HEK293 (cell line): ENCODE data around the gene CDON.

Source experiments
- CTCF ChIA-PET: fragments of 350-600 bp; formaldehyde crosslinking; extraction: SDS; loops from one replicate; lab custom pipeline; 2021; ENCODE audit warnings: antibody characterized with exemption; lab: Yijun Ruan, JAX
- POLR2A ChIA-PET: fragments of 300-600 bp; formaldehyde crosslinking; extraction: SDS; loops from one replicate; lab custom pipeline; 2020; ENCODE audit warnings: antibody characterized with exemption, inconsistent platforms; lab: Yijun Ruan, JAX
- H3K27ac ChIP-seq: fragments of 200-500 bp; sonication (Bioruptor generic); 2 replicates; pipeline ENCODE4 v1.5.1; 2014; ENCODE audit warnings: low read depth, low read length, control low read depth, inconsistent platforms; ENCODE audit errors: extremely low read depth
- H3K36me3 ChIP-seq, 2 experiments: fragments of 200-500 bp in 1 of 2; sonication (Bioruptor generic) in 1 of 2; 1 replicate in 1 of 2; 2 replicates in 1 of 2; pipeline ENCODE4 v1.5.1; 2014 to 2017; ENCODE audit warnings: inconsistent platforms in 2 of 2, low read length in 2 of 2; ENCODE audit not compliant: control insufficient read depth in 2 of 2, insufficient read depth in 1 of 2
- H3K4me1 ChIP-seq: fragments of 200-500 bp; sonication (Bioruptor generic); 2 replicates; pipeline ENCODE4 v1.5.1; 2014; ENCODE audit warnings: mild to moderate bottlenecking, low read length, inconsistent platforms; ENCODE audit not compliant: control insufficient read depth, insufficient read depth
- H3K4me3 ChIP-seq: 2 replicates; pipeline ENCODE4 v1.5.1; 2011; ENCODE audit warnings: low read depth, mild to moderate bottlenecking, control low read depth, low read length, moderate library complexity
- H3K9me3 ChIP-seq: fragments of 200-500 bp; sonication (Bioruptor generic); 2 replicates; pipeline ENCODE4 v1.5.1; 2014; ENCODE audit warnings: low read depth, low read length, inconsistent platforms; ENCODE audit not compliant: control insufficient read depth, insufficient read depth
- AEBP2 ChIP-seq: fragments of 450-650 bp; formaldehyde crosslinking; IDR thresholded peaks from 2 replicates; pipeline ENCODE4 v1.5.1; 2016; ENCODE audit warnings: missing biosample characterization, missing genetic modification characterization, borderline replicate concordance
- ATF2 ChIP-seq: fragments of 450-650 bp; formaldehyde crosslinking; IDR thresholded peaks from 2 replicates; pipeline ENCODE4 v1.5.1; 2016; ENCODE audit warnings: missing biosample characterization, missing genetic modification characterization, low read depth
- MEIS1 ChIP-seq: sonication (generic); formaldehyde crosslinking; IDR thresholded peaks from 2 replicates; pipeline ENCODE4 v1.8.1; 2022; ENCODE audit warnings: missing genetic modification reagents, mild to moderate bottlenecking, borderline replicate concordance
- OSR2 ChIP-seq: fragments of 450-650 bp; formaldehyde crosslinking; IDR thresholded peaks from 2 replicates; pipeline ENCODE4 v1.5.1; 2016; ENCODE audit warnings: missing biosample characterization, missing genetic modification characterization
- TRIM28 ChIP-seq: IDR thresholded peaks from 2 replicates; pipeline ENCODE4 v1.6.1; 2011; ENCODE audit warnings: low read length, control low read depth, borderline replicate concordance
- WT1 ChIP-seq: fragments of 450-650 bp; formaldehyde crosslinking; IDR thresholded peaks from 2 replicates; pipeline ENCODE4 v1.5.1; 2016; ENCODE audit warnings: missing biosample characterization, missing genetic modification characterization
- YY1 ChIP-seq: fragments of 450-650 bp; formaldehyde crosslinking; IDR thresholded peaks from 2 replicates; pipeline ENCODE4 v1.5.1; 2018; ENCODE audit warnings: missing biosample characterization, missing genetic modification characterization
- YY2 ChIP-seq: fragments of 450-650 bp; formaldehyde crosslinking; IDR thresholded peaks from 2 replicates; pipeline ENCODE4 v1.5.1; 2016; ENCODE audit warnings: missing biosample characterization, missing genetic modification characterization
- ZBTB20 ChIP-seq: fragments of 450-650 bp; formaldehyde crosslinking; IDR thresholded peaks from 2 replicates; pipeline ENCODE4 v1.5.1; 2016; ENCODE audit warnings: missing biosample characterization, missing genetic modification characterization
- ZBTB7A ChIP-seq: fragments of 450-650 bp; formaldehyde crosslinking; IDR thresholded peaks from 2 replicates; pipeline ENCODE4 v1.5.1; 2016; ENCODE audit warnings: low read depth, missing biosample characterization, missing genetic modification characterization
- ZFP3 ChIP-seq: fragments of 450-650 bp; formaldehyde crosslinking; IDR thresholded peaks from 2 replicates; pipeline ENCODE4 v1.5.1; 2016; ENCODE audit warnings: low read depth, missing biosample characterization, missing genetic modification characterization
- ZNF23 ChIP-seq: fragments of 450-650 bp; formaldehyde crosslinking; IDR thresholded peaks from 2 replicates; pipeline ENCODE4 v1.5.1; 2016; ENCODE audit warnings: missing biosample characterization, missing genetic modification characterization, borderline replicate concordance
- ZNF660 ChIP-seq: fragments of 450-650 bp; IDR thresholded peaks from 2 replicates; pipeline ENCODE4 v1.5.1; 2018; ENCODE audit warnings: missing biosample characterization, mild to moderate bottlenecking, missing genetic modification characterization
- ZNF677 ChIP-seq: fragments of 450-650 bp; IDR thresholded peaks from 2 replicates; pipeline ENCODE4 v1.5.0; 2018; ENCODE audit warnings: missing biosample characterization, mild to moderate bottlenecking, missing genetic modification characterization, moderate library complexity
- ZNF701 ChIP-seq: fragments of 450-650 bp; formaldehyde crosslinking; IDR thresholded peaks from 2 replicates; pipeline ENCODE4 v1.5.1; 2016; ENCODE audit warnings: missing biosample characterization, missing genetic modification characterization
- ZNF792 ChIP-seq: fragments of 450-650 bp; formaldehyde crosslinking; IDR thresholded peaks from 2 replicates; pipeline ENCODE4 v1.5.1; 2016; ENCODE audit warnings: missing biosample characterization, missing genetic modification characterization
- ZNF830 ChIP-seq: fragments of 450-650 bp; IDR thresholded peaks from 2 replicates; pipeline ENCODE4 v1.5.0; 2018; ENCODE audit warnings: missing biosample characterization, missing genetic modification characterization, low read depth, mild to moderate bottlenecking, moderate library complexity

CDON gene

GRCh38 chr11:125925247-125925740 lies 137.4 kb downstream of the CDON start (continued):
- TF ChIP-seq ATF2 (tag by site-specific recombination) = no peak

GRCh38 chr11:125924384-125925007 lies 138.2 kb downstream of the CDON start:
- H3K4me1 ChIP-seq = no peaks in the 10 kb centered on the region
- TF ChIP-seq WT1 (tag by site-specific recombination) (no peak), ZNF677 (tag by site-specific recombination) (no peak), AEBP2 (tag by site-specific recombination) (no peak), ZFP3 (no peak), ZBTB20 (no peak), ZNF660 (tag by site-specific recombination) (no peak)
- H3K36me3 ChIP-seq = no peaks in the 10 kb centered on the region
- H3K27ac ChIP-seq = no peak overlapping the region
- CTCF ChIA-PET = interaction anchor here (0.6 to 8.2 kb wide), 8 partner anchors 18 to 363 kb away, joined by 3 to 131 read pairs (median 7); no protein-coding TSS in a partner anchor
- no peak overlapping the region for H3K4me3 ChIP-seq
- POLR2A ChIA-PET = no interaction called here
- no peaks in the 10 kb centered on the region for H3K9me3 ChIP-seq

GRCh38 chr11:125923633-125924032 lies 139.0 kb downstream of the CDON start:
- TF ChIP-seq ZNF23 (tag by site-specific recombination) (no peak), YY2 (tag by site-specific recombination) (no peak), ATF2 (tag by site-specific recombination) (no peak), WT1 (tag by site-specific recombination) (no peak), MEIS1 (CRISPR knock-in tag) (no peak), ZNF701 (tag by site-specific recombination) (no peak), TRIM28 (no peak), ZNF792 (tag by site-specific recombination) (no peak), ZBTB7A (tag by site-specific recombination) (no peak), ZNF830 (tag by site-specific recombination) (no peak), YY1 (no peak), OSR2 (tag by site-specific recombination) (no peak)
- Histone ChIP-seq H3K4me3 (no peak overlapping the region), H3K36me3 (no peaks in the 10 kb centered on the region), H3K9me3 (no peaks in the 10 kb centered on the region), H3K27ac (no peak overlapping the region), H3K4me1 (no peaks in the 10 kb centered on the region)
- ChIA-PET CTCF (interaction anchor here (0.6 to 8.2 kb wide), 17 partner anchors 10 to 364 kb away, joined by 3 to 131 read pairs (median 3); partner anchors contain the start of gene PUS3), POLR2A (no interaction called here)
